Measurements from ENCODE around the gene CMTM6.
"Not testable (repeated sequence)": the region's sequence is repeated elsewhere in the genome, so short reads cannot be mapped to it uniquely, and the experiment has no call there.

CMTM6 gene

GRCh38 chr3:32442766-32443165, 59.9 kb downstream of the CMTM6 start:
- DNase-seq (ENCODE audit: low read depth), result peak; percentile 23
- TF ChIP-seq, protein P1, sequence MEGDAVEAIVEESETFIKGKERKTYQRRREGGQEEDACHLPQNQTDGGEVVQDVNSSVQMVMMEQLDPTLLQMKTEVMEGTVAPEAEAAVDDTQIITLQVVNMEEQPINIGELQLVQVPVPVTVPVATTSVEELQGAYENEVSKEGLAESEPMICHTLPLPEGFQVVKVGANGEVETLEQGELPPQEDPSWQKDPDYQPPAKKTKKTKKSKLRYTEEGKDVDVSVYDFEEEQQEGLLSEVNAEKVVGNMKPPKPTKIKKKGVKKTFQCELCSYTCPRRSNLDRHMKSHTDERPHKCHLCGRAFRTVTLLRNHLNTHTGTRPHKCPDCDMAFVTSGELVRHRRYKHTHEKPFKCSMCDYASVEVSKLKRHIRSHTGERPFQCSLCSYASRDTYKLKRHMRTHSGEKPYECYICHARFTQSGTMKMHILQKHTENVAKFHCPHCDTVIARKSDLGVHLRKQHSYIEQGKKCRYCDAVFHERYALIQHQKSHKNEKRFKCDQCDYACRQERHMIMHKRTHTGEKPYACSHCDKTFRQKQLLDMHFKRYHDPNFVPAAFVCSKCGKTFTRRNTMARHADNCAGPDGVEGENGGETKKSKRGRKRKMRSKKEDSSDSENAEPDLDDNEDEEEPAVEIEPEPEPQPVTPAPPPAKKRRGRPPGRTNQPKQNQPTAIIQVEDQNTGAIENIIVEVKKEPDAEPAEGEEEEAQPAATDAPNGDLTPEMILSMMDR (conservative IDR thresholded peaks at IDR 0.05; ENCODE audit: low read length), result no peak
- H3K4me3 ChIP-seq (ENCODE audit: low read length), result no peak overlapping the region

DNA sequence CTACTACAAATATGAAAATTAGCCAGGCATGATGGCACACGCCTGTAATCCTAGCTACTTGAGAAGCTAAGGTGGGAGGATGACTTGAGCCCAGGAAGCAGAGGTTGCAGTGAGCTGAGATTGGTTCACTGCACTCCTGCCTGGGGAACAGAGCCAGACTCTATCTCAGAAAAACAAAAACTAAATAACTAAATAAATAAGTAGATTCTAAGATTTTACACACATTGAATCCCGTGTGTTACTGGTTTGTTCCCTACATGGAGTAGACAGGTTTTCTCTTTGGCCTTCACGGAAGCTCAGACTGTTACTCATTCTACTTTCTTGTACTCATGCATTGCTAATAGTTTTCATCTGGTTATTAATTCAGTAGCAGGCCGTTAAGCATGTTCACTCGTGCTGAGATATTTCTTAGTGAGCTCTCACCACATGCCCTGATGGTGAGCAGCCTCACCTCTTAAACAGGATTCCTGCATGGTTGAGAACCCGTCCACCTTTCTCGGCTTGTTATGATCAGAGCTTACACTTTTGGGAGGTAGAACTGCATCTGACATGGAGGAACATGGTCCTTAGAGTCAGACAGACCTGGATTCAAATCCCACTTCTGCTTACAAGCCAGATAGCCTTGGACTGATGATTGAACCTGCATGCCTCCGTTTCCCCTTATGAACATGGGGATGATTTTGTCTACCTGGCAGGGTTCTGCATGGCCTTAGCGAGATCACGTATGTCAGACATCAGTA, 61.9 kb downstream of the CMTM6 start:
- H3K4me3 ChIP-seq (ENCODE audit: low read length), result no peak overlapping the region
- peak; percentile 38 for DNase-seq (ENCODE audit: low read depth)
- TF ChIP-seq, protein P1 (conservative IDR thresholded peaks at IDR 0.05; ENCODE audit: low read length), result no peak

DNA sequence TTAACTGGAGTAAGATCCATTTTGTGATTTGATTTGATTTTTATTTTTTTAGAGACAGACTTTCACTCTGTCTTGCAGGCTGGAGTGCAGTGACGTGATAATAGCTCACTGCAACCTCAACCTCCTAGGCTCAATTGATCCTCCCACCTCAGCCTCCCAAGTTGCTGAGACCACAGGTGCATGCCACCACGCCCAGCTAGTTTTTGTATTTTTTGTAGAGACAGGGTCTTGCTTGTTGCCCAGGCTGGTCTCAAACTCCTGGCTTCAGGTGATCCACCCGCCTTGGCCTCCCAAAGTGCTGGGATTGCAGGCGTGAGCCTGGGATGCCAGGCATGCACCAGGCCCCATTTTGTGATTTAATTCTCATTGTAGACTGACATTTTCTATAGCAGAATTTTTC, 63.2 kb downstream of the CMTM6 start:
- not testable (repeated sequence) for H3K4me3 ChIP-seq (ENCODE audit: low read length); DNase-seq (ENCODE audit: low read depth)

GRCh38 chr3:32438596-32439344, 63.9 kb downstream of the CMTM6 start:
- no peak for DNase-seq (ENCODE audit: low read depth)
- TF ChIP-seq, protein P1 (conservative IDR thresholded peaks at IDR 0.05; ENCODE audit: low read length), result no peak
- no peak overlapping the region for H3K4me3 ChIP-seq (ENCODE audit: low read length)

GRCh38 chr3:32437896-32438295, 64.8 kb downstream of the CMTM6 start:
- DNase-seq (ENCODE audit: low read depth), result no peak
- TF ChIP-seq, protein P1 (conservative IDR thresholded peaks at IDR 0.05; ENCODE audit: low read length), result no peak
- H3K4me3 ChIP-seq (ENCODE audit: low read length), result no peak overlapping the region

DNA sequence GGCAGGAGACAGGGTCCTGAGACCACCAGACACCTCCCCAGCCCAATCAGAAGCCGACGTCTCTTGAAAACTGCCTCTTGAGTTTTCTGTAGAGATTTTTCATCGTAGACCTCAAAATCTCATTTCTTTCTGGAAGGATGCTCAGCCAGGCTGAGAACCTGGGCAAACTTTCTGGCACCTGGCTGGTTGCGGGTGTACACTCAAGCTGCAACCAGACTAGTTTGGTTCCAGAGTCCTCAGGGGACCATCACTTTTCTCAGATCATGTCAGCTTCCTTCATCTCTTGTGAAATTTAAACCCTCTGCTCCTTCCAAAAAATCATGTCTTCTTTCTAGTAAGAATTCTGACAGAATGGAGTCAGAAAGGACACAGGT, 65.8 kb downstream of the CMTM6 start:
- TF ChIP-seq, protein P1 (conservative IDR thresholded peaks at IDR 0.05; ENCODE audit: low read length), result no peak
- no peak overlapping the region for H3K4me3 ChIP-seq (ENCODE audit: low read length)
- no peak for DNase-seq (ENCODE audit: low read depth)

- peak; percentile 24 for DNase-seq (ENCODE audit: low read depth)
- H3K4me3 ChIP-seq (ENCODE audit: low read length), result no peak overlapping the region
- TF ChIP-seq, protein P1 (conservative IDR thresholded peaks at IDR 0.05; ENCODE audit: low read length), result no peak
Measured at GRCh38 chr3:32435911-32436815, 66.5 kb downstream of the CMTM6 start.
